Type B pancreatic cell (in vitro differentiated cells): ENCODE measurements around the gene ATP2A3. TPM values are rescaled to one million over a fixed set of nuclear protein-coding genes. Genes with fewer than 3 reads are reported as not detected.

ENCODE experiments used
- DNase-seq: peaks from one replicate; pipeline ENCODE4 v3.0.0; 2021; ENCODE audit warnings: mixed read lengths; ENCODE audit not compliant: unreplicated experiment; ENCODE audit errors: extremely low spot score
- H3K27ac Mint-ChIP-seq: 2 replicates; pipeline ENCODE4 v1.8.0; 2021; ENCODE audit warnings: mild to moderate bottlenecking, mixed read lengths
- H3K27me3 Mint-ChIP-seq: 2 replicates; pipeline ENCODE4 v1.8.0; 2021; ENCODE audit warnings: mixed read lengths
- H3K36me3 Mint-ChIP-seq: 2 replicates; pipeline ENCODE4 v1.8.0; 2021; ENCODE audit warnings: mixed read lengths
- H3K4me1 Mint-ChIP-seq: one replicate; pipeline ENCODE4 v1.8.0; 2021; ENCODE audit warnings: mixed read lengths; ENCODE audit not compliant: unreplicated experiment
- H3K4me3 Mint-ChIP-seq: 2 replicates; pipeline ENCODE4 v1.8.0; 2021; ENCODE audit warnings: mild to moderate bottlenecking, mixed read lengths
- H3K9me3 Mint-ChIP-seq: 2 replicates; pipeline ENCODE4 v1.8.0; 2021; ENCODE audit warnings: mixed read lengths
- CTCF ChIP-seq: fragments of 200-600 bp; sonication (generic); conservative IDR thresholded peaks from 2 replicates; pipeline ENCODE4 v1.5.0; 2021; ENCODE audit warnings: antibody characterized with exemption, mild to moderate bottlenecking
- total RNA-seq: library from RNA; stranded (reverse); gene quantifications from 2 replicates; pipeline ENCODE4 v1.2.1, GENCODE V29; 2021; ENCODE audit warnings: low replicate concordance

ATP2A3 gene
- total RNA-seq, 1 donor from 2014 or later: 33.2 TPM

DNA sequence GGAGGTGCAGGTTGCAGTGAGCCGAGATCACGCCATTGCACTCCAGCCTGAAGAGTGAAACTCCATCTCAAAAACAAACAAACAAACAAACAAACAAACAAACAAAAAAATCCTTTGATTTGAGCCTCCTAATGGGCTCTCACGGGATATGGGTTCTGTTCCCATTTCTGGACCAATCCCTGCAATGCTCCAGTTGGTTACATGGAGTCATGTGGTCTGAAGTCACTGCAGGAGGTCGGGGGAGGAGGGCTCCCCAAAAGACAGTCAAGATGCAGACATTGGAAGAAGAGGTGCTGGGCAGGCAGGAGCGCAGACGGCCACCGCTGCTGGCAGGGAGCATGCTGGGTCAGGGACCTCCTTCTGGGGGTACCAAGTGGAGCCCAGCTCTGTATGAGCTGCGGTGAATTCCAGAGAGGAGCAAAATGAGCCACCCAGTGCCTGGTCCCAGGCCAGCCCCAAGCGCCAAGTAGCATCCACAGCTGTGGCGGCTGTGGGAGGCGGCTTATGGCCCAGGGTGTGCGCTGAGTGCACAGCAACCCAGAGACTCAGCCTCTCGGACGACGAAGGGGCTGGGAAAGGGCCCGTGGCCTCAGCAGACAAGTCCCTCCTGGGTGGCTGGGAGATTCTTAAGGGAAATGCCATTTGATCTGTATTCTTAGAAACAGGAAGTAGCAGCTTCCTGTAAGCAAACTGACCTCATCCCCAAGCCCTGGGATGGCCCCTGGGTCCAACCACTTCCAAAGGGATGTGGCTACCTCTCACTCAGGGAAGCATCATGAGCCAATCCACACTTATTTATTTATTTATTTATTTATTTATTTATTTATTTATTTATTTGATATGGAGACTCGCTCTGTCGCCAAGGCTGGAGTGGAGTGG, 19.6 kb upstream of the ATP2A3 start:
- peaks cover 2% of the 10 kb centered on the region for H3K4me1 Mint-ChIP-seq
- no peaks in the 10 kb centered on the region for H3K36me3 Mint-ChIP-seq
- TF ChIP-seq CTCF: no peak
- H3K27ac Mint-ChIP-seq: no peak overlapping the region
- DNase-seq: no peak
- no peaks in the 10 kb centered on the region for H3K27me3 Mint-ChIP-seq
- no peaks in the 10 kb centered on the region for H3K9me3 Mint-ChIP-seq
- H3K4me3 Mint-ChIP-seq: no peak overlapping the region

DNA sequence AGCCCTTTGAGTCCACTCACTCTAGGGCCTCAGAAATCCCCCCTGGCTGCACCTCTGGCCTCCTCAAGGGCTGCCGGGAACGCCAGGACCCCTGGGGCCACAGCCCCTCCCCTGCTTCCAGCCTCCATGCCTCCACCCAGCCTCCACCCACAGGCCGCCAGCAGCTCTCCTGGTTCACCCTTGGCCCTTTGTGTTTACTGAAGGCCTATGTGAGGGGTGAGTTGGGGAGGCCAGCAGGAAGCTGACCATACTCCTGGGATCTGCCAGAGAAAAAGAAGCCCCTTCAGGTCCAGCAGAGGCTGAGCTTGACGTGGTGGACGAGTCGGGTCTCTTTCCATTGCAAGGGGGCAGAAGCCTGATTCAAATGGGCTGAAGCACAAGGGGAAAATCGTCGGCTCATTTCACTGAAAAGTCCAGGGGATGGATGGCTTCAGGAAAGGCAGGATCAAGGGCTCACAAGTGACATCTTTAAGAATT, 18.3 kb upstream of the ATP2A3 start:
- no peak for DNase-seq
- no peaks in the 10 kb centered on the region for H3K9me3 Mint-ChIP-seq
- H3K27me3 Mint-ChIP-seq: no peaks in the 10 kb centered on the region
- no peak overlapping the region for H3K27ac Mint-ChIP-seq
- H3K4me1 Mint-ChIP-seq: peaks cover 6% of the 10 kb centered on the region
- no peak for TF ChIP-seq CTCF
- no peaks in the 10 kb centered on the region for H3K36me3 Mint-ChIP-seq
- H3K4me3 Mint-ChIP-seq: no peak overlapping the region

GRCh38 chr17:3982113-3982512, 17.9 kb upstream of the ATP2A3 start:
- no peaks in the 10 kb centered on the region for H3K27me3 Mint-ChIP-seq
- DNase-seq: no peak
- H3K27ac Mint-ChIP-seq: no peak overlapping the region
- no peaks in the 10 kb centered on the region for H3K36me3 Mint-ChIP-seq
- H3K4me1 Mint-ChIP-seq: peaks cover 6% of the 10 kb centered on the region
- H3K9me3 Mint-ChIP-seq: no peaks in the 10 kb centered on the region
- no peak for TF ChIP-seq CTCF
- H3K4me3 Mint-ChIP-seq: no peak overlapping the region

GRCh38 chr17:3981455-3981854, 17.2 kb upstream of the ATP2A3 start:
- Mint-ChIP-seq H3K4me3 (no peak overlapping the region), H3K27ac (no peak overlapping the region), H3K27me3 (no peaks in the 10 kb centered on the region), H3K9me3 (no peaks in the 10 kb centered on the region), H3K4me1 (peaks cover 6% of the 10 kb centered on the region), H3K36me3 (no peaks in the 10 kb centered on the region)
- TF ChIP-seq CTCF: no peak
- no peak for DNase-seq

GRCh38 chr17:3980381-3981014, 16.3 kb upstream of the ATP2A3 start:
- H3K27ac Mint-ChIP-seq: no peak overlapping the region
- H3K27me3 Mint-ChIP-seq: no peaks in the 10 kb centered on the region
- no peaks in the 10 kb centered on the region for H3K36me3 Mint-ChIP-seq
- H3K4me1 Mint-ChIP-seq: peaks cover 6% of the 10 kb centered on the region
- no peak overlapping the region for H3K4me3 Mint-ChIP-seq
- DNase-seq: no peak
- no peaks in the 10 kb centered on the region for H3K9me3 Mint-ChIP-seq
- TF ChIP-seq CTCF: no peak
